Panc1 (cell line): ENCODE data around the gene CLDN1. TPM values are rescaled to one million over a fixed set of nuclear protein-coding genes. Genes with fewer than 3 reads are reported as not detected.

Experiments
- ATAC-seq: fragments of 200-7000 bp; cut with Tn5 transposase; 2 replicates; pipeline ENCODE4 v1.9.1; 2020; ENCODE audit warnings: mild to moderate bottlenecking, moderate library complexity
- BruUV-seq: library from RNA; stranded (reverse); fragments of 400-500 nt; replicated peaks from 2 replicates; lab custom pipeline; 2021; lab: Mats Ljungman, UMichigan
- CTCF ChIA-PET: fragments of 300-600 bp; sonication (Branson Sonifier 250); formaldehyde crosslinking; loops from one replicate; lab custom pipeline; 2022; ENCODE audit warnings: antibody characterized with exemption; lab: Charles Lee
- POLR2A ChIA-PET: fragments of 300-600 bp; sonication (Branson Sonifier 250); formaldehyde crosslinking; loops from one replicate; lab custom pipeline; 2022; ENCODE audit warnings: antibody characterized with exemption; lab: Charles Lee
- DNase-seq: peaks from one replicate; pipeline ENCODE4 v3.0.0-alpha.2; 2010; ENCODE audit warnings: low read depth, low spot score
- H3K27ac ChIP-seq: 2 replicates; pipeline ENCODE4 v1.5.1; 2011; ENCODE audit warnings: mild to moderate bottlenecking, low read length, inconsistent platforms
- H3K27me3 ChIP-seq: fragments of 200-500 bp; sonication (Bioruptor generic); 2 replicates; pipeline ENCODE4 v1.6.0; 2014; ENCODE audit warnings: low read length, inconsistent platforms; ENCODE audit not compliant: control insufficient read depth, insufficient read depth
- H3K36me3 ChIP-seq: fragments of 200-500 bp; sonication (Bioruptor generic); 2 replicates; pipeline ENCODE4 v1.5.1; 2014; ENCODE audit warnings: inconsistent platforms, mild to moderate bottlenecking, low read length, moderate library complexity; ENCODE audit not compliant: control insufficient read depth, insufficient read depth
- H3K4me1 ChIP-seq: 2 replicates; pipeline ENCODE4 v1.5.1; 2011; ENCODE audit warnings: inconsistent platforms, mild to moderate bottlenecking, low read length, moderate library complexity; ENCODE audit not compliant: control insufficient read depth, insufficient read depth
- H3K4me3 ChIP-seq, 2 experiments: 2 replicates each; pipeline ENCODE4 v1.5.1; 2011 to 2012; ENCODE audit warnings: low read depth in 2 of 2, low read length in 2 of 2, mild to moderate bottlenecking in 2 of 2, inconsistent platforms in 1 of 2, moderate library complexity in 1 of 2
- H3K9me3 ChIP-seq: fragments of 200-500 bp; sonication (Bioruptor generic); 2 replicates; pipeline ENCODE4 v1.5.1; 2014; ENCODE audit warnings: low read depth, mild to moderate bottlenecking, inconsistent platforms, low read length, moderate library complexity; ENCODE audit not compliant: control insufficient read depth, insufficient read depth
- CTCF ChIP-seq: fragments of 450-650 bp; IDR thresholded peaks from 2 replicates; pipeline ENCODE4 v1.5.1; 2017; ENCODE audit warnings: mild to moderate bottlenecking
- POLR2AphosphoS5 ChIP-seq: IDR thresholded peaks from 2 replicates; pipeline ENCODE4 v1.6.1; 2012; ENCODE audit warnings: mild to moderate bottlenecking, low read depth, low read length, moderate library complexity
- REST ChIP-seq, 2 experiments: IDR thresholded peaks; 2 replicates each; pipeline ENCODE4 v1.6.1; 2011 to 2012; ENCODE audit warnings: low read depth in 2 of 2, control low read depth in 1 of 2, low read length in 1 of 2, mild to moderate bottlenecking in 1 of 2, moderate library complexity in 1 of 2; ENCODE audit not compliant: insufficient read depth in 1 of 2
- SIN3A ChIP-seq: IDR thresholded peaks from 2 replicates; pipeline ENCODE4 v1.6.1; 2012; ENCODE audit warnings: low read depth, mild to moderate bottlenecking, low read length, moderate library complexity, borderline replicate concordance; ENCODE audit not compliant: insufficient read depth
- TCF7L2 ChIP-seq: IDR thresholded peaks from 2 replicates; pipeline ENCODE4 v1.6.1; 2011; ENCODE audit warnings: mild to moderate bottlenecking, low read depth, low read length, inconsistent platforms
- in situ Hi-C: cut with HindIII; loops from 2 replicates; pipeline ENCODE4 v1.10.0; 2016; ENCODE audit warnings: low sequenced_read_pairs, low pct_unique_long_range_greater_than_20kb
- intact Hi-C: fragments of 100-400 bp; cut with micrococcal nuclease; formaldehyde crosslinking; loops from one replicate; pipeline ENCODE4 v1.10.0; 2022; ENCODE audit not compliant: unreplicated experiment
- total RNA-seq: library from RNA; stranded (reverse); gene quantifications from one replicate; pipeline ENCODE4 v1.2.1, GENCODE V29; 2021; ENCODE audit not compliant: unreplicated experiment

The CLDN1 gene
- total RNA-seq, 1 experiment from 2014 or later: 30.9 TPM

- TF ChIP-seq TCF7L2 (no peak), POLR2AphosphoS5 (no peak), CTCF (no peak), SIN3A (no peak), REST (IDR thresholded peaks at IDR 0.05; ENCODE audit: insufficient read depth in 1 of 2, low read depth in 2 of 2, low read length in 1 of 2) (no peak)
- Histone ChIP-seq H3K27ac (no peak overlapping the region), H3K36me3 (no peaks in the 10 kb centered on the region), H3K27me3 (no peaks in the 10 kb centered on the region), H3K4me1 (no peaks in the 10 kb centered on the region), H3K9me3 (no peaks in the 10 kb centered on the region), H3K4me3 (no peak overlapping the region)
- ChIA-PET POLR2A (no interaction called here), CTCF (no interaction called here)
- DNase-seq (no peak), ATAC-seq (no peak)
- intact Hi-C loops (no loop called here), in situ Hi-C loops (no loop called here)
- no TSS peak for BruUV-seq
Measured at GRCh38 chr3:190265126-190265525, 57.1 kb downstream of the CLDN1 start.

- H3K4me1 ChIP-seq: no peaks in the 10 kb centered on the region
- H3K27me3 ChIP-seq: no peaks in the 10 kb centered on the region
- no peaks in the 10 kb centered on the region for H3K36me3 ChIP-seq
- DNase-seq (no peak), ATAC-seq (no peak)
- BruUV-seq: no TSS peak
- in situ Hi-C loops (no loop called here), intact Hi-C loops (no loop called here)
- no peak overlapping the region for H3K27ac ChIP-seq
- POLR2A ChIA-PET: no interaction called here
- CTCF ChIA-PET: no interaction called here
- H3K9me3 ChIP-seq: no peaks in the 10 kb centered on the region
- TF ChIP-seq REST (IDR thresholded peaks at IDR 0.05; ENCODE audit: insufficient read depth in 1 of 2, low read depth in 2 of 2, low read length in 1 of 2) (no peak), CTCF (no peak), POLR2AphosphoS5 (no peak), SIN3A (no peak), TCF7L2 (no peak)
- H3K4me3 ChIP-seq: no peak overlapping the region
Measured at GRCh38 chr3:190261740-190262139, 60.5 kb downstream of the CLDN1 start.
